Astrocyte (in vitro differentiated cells and primary cell): ENCODE results near the gene OR5AL1. TPM values are rescaled to one million over a fixed set of nuclear protein-coding genes. Genes with fewer than 3 reads are reported as not detected.

Experiments used
- DNase-seq: peaks from one replicate; pipeline ENCODE4 v3.0.0-alpha.2; 2010; ENCODE audit warnings: low read depth
- FAIRE-seq: peaks from 2 replicates; lab custom pipeline; 2011; peaks lifted over from hg19 to GRCh38; lab: Jason Lieb, UNC
- H2AFZ ChIP-seq: 2 replicates; pipeline ENCODE4 v1.6.0; 2012; ENCODE audit warnings: low read depth, low read length, inconsistent platforms
- H3K27ac ChIP-seq: 2 replicates; pipeline ENCODE4 v1.5.1; 2011; ENCODE audit warnings: low read depth, low read length, inconsistent platforms
- H3K27me3 ChIP-seq: 2 replicates; pipeline ENCODE4 v1.6.0; 2011; ENCODE audit warnings: low read length, inconsistent platforms; ENCODE audit not compliant: insufficient read depth
- H3K36me3 ChIP-seq: 2 replicates; pipeline ENCODE4 v1.5.1; 2011; ENCODE audit warnings: low read length, inconsistent platforms; ENCODE audit not compliant: insufficient read depth
- H3K4me1 ChIP-seq: 2 replicates; pipeline ENCODE4 v1.5.1; 2011; ENCODE audit warnings: low read length, inconsistent platforms; ENCODE audit not compliant: insufficient read depth
- H3K4me2 ChIP-seq: 2 replicates; pipeline ENCODE4 v1.6.0; 2012; ENCODE audit warnings: low read length, inconsistent platforms
- H3K4me3 ChIP-seq: 2 replicates; pipeline ENCODE4 v1.5.1; 2011; ENCODE audit warnings: low read depth, mild to moderate bottlenecking, low read length, inconsistent platforms; ENCODE audit not compliant: insufficient read depth
- H3K79me2 ChIP-seq: 2 replicates; pipeline ENCODE4 v1.6.0; 2012; ENCODE audit warnings: mild to moderate bottlenecking, low read length, inconsistent platforms; ENCODE audit not compliant: insufficient read depth
- H3K9ac ChIP-seq: 2 replicates; pipeline ENCODE4 v1.6.0; 2012; ENCODE audit warnings: mild to moderate bottlenecking, low read length, inconsistent platforms
- H3K9me3 ChIP-seq: 2 replicates; pipeline ENCODE4 v1.5.1; 2012; ENCODE audit warnings: low read depth, mild to moderate bottlenecking, low read length, inconsistent platforms; ENCODE audit not compliant: insufficient read depth
- H4K20me1 ChIP-seq: 2 replicates; pipeline ENCODE4 v1.6.0; 2012; ENCODE audit warnings: low read length, inconsistent platforms; ENCODE audit not compliant: insufficient read depth
- H3K27ac Mint-ChIP-seq: one replicate; pipeline ENCODE4 v1.8.0; 2021; ENCODE audit warnings: mild to moderate bottlenecking, mixed read lengths; ENCODE audit not compliant: unreplicated experiment
- H3K27me3 Mint-ChIP-seq: one replicate; pipeline ENCODE4 v1.8.0; 2021; ENCODE audit warnings: low read depth, mixed read lengths; ENCODE audit not compliant: unreplicated experiment
- H3K36me3 Mint-ChIP-seq: one replicate; pipeline ENCODE4 v1.8.0; 2021; ENCODE audit warnings: low read depth, mixed read lengths; ENCODE audit not compliant: unreplicated experiment
- H3K4me1 Mint-ChIP-seq: one replicate; pipeline ENCODE4 v1.8.0; 2021; ENCODE audit warnings: low read depth, mixed read lengths; ENCODE audit not compliant: unreplicated experiment
- H3K4me3 Mint-ChIP-seq: one replicate; pipeline ENCODE4 v1.8.0; 2021; ENCODE audit warnings: mild to moderate bottlenecking, moderate library complexity, mixed read lengths; ENCODE audit not compliant: unreplicated experiment
- H3K9me3 Mint-ChIP-seq: one replicate; pipeline ENCODE4 v1.8.0; 2021; ENCODE audit warnings: mild to moderate bottlenecking, mixed read lengths; ENCODE audit not compliant: unreplicated experiment
- CTCF ChIP-seq: IDR thresholded peaks from 2 replicates; pipeline ENCODE4 v1.5.1; 2011; ENCODE audit warnings: low read depth, mild to moderate bottlenecking, inconsistent platforms, low read length, moderate library complexity; ENCODE audit not compliant: insufficient read depth
- EZH2 ChIP-seq: IDR thresholded peaks from 2 replicates; pipeline ENCODE4 v1.6.1; 2012; ENCODE audit warnings: mild to moderate bottlenecking, low read length, inconsistent platforms; ENCODE audit not compliant: insufficient read depth
- total RNA-seq: library from RNA; stranded (reverse); gene quantifications from 2 replicates; pipeline ENCODE4 v1.2.1, GENCODE V29; 2021

OR5AL1 gene
- total RNA-seq, 1 donor from 2014 or later, result not detected

- no peak overlapping the region for H3K9ac ChIP-seq
- no peaks in the 10 kb centered on the region for H4K20me1 ChIP-seq
- no peak overlapping the region for H3K27ac ChIP-seq
- no peaks in the 10 kb centered on the region for H3K36me3 ChIP-seq
- Mint-ChIP-seq H3K4me1 (no peaks in the 10 kb centered on the region), H3K27ac (no peak overlapping the region), H3K4me3 (no peak overlapping the region), H3K36me3 (no peaks in the 10 kb centered on the region), H3K9me3 (no peaks in the 10 kb centered on the region), H3K27me3 (no peaks in the 10 kb centered on the region)
- FAIRE-seq (no peak), DNase-seq (no peak)
- peaks cover 4% of the 10 kb centered on the region for H3K9me3 ChIP-seq
- no peak overlapping the region for H3K4me2 ChIP-seq
- H3K79me2 ChIP-seq, result no peaks in the 10 kb centered on the region
- no peak overlapping the region for H3K4me3 ChIP-seq
- no peaks in the 10 kb centered on the region for H3K4me1 ChIP-seq
- H3K27me3 ChIP-seq, result no peaks in the 10 kb centered on the region
- H2AFZ ChIP-seq, result no peak overlapping the region
- TF ChIP-seq CTCF, result no peak
- TF ChIP-seq EZH2, result no peak
These were observed 44.6 kb downstream of the OR5AL1 start for GRCh38 chr11:56457076-56457475.

Other genes with a start within 250 kb of the OR5AL1 start
- gene OR5J2, start 236.1 kb upstream of the OR5AL1 start, total RNA-seq, result not detected in 2 replicates
- not detected in 2 replicates for gene OR5T2, start 178.4 kb upstream of the OR5AL1 start, total RNA-seq
- not detected in 2 replicates for gene OR5T3, start 160.4 kb upstream of the OR5AL1 start, total RNA-seq
- not detected in 2 replicates for gene OR5T1, start 138.5 kb upstream of the OR5AL1 start, total RNA-seq
- not detected in 2 replicates for gene OR8H1, start 120.4 kb upstream of the OR5AL1 start, total RNA-seq
- gene OR8K3, start 97.6 kb upstream of the OR5AL1 start, total RNA-seq, result not detected in 2 replicates
- gene OR8K1, start 66.7 kb upstream of the OR5AL1 start, total RNA-seq, result not detected in 2 replicates
- gene OR8J1, start 58.4 kb upstream of the OR5AL1 start, total RNA-seq, result not detected in 2 replicates
- not detected in 2 replicates for gene OR8U1, start 37.1 kb upstream of the OR5AL1 start, total RNA-seq
- not detected in 2 replicates for gene OR5M3, start 60.7 kb downstream of the OR5AL1 start, total RNA-seq
- not detected in 2 replicates for gene OR5M8, start 78.7 kb downstream of the OR5AL1 start, total RNA-seq
- not detected in 2 replicates for gene OR5M11, start 130.6 kb downstream of the OR5AL1 start, total RNA-seq
- gene OR5M10, start 165.0 kb downstream of the OR5AL1 start, total RNA-seq, result not detected in 2 replicates
- gene OR5M1, start 202.2 kb downstream of the OR5AL1 start, total RNA-seq, result not detected in 2 replicates
- not detected in 2 replicates for gene OR5AP2, start 229.7 kb downstream of the OR5AL1 start, total RNA-seq